Stimulated activated naive CD8-positive, alpha-beta T cell treated with anti-CD3 and anti-CD28 coated beads, Interleukin-15, Interleukin-2, amounts not matched to agents 100 U/mL and 50 U/mL, for 24 hours (primary cell): ENCODE data around the gene GK2.

Source experiments
- ATAC-seq: fragments of 150-1000 bp; cut with Tn5 transposase; one replicate; pipeline ENCODE4 v1.10.0; 2021
- DNase-seq: peaks from one replicate; pipeline ENCODE4 v3.0.0; 2021

The GK2 gene

DNA sequence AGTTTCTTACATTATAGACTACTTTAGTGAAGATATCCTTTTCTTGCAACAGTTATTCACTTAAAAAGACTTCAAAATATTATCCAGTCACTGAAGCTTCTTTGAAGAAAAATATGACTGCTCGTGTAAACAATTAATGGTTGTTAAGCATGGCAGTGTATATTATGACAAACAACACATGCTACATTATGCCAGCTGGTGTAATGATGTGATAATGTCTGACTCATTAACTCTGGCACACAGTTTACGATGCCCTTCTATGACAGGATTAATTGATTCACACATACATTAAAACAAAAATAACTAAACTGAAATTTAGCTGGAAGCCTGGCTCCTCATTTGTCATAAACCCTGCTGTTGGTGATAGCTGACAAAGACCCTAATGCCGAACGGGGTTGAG is 22.4 kb downstream of the GK2 start:
- DNase-seq (no peak), ATAC-seq (no peak)

GRCh38 chr4:79381161-79381560 is 26.9 kb downstream of the GK2 start:
- DNase-seq (no peak), ATAC-seq (no peak)

DNA sequence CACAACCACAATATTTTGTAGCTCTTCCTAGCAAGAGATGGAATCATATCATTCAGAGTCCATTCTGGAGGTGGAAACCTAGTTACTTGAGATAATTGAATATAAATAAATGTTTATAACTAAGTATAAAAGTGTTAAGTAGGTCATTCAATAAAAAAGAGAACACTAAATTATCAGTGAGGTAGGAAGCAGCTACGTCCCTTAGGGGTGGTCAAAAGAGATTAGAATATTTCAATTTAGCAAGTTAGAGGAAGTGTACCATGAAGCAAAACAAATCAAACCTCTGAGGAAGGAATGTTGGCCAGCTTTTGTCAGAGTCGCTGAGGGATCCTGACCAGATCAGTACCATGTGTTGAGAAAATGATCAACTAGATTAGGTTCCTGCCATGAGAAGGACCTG is 38.0 kb downstream of the GK2 start:
- DNase-seq (no peak), ATAC-seq (no peak)

- no peak for ATAC-seq
- no peak for DNase-seq
Measured at GRCh38 chr4:79367096-79367495, 40.9 kb downstream of the GK2 start.

GRCh38 chr4:79366422-79366821 is 41.6 kb downstream of the GK2 start:
- no peak for DNase-seq
- no peak for ATAC-seq

DNA sequence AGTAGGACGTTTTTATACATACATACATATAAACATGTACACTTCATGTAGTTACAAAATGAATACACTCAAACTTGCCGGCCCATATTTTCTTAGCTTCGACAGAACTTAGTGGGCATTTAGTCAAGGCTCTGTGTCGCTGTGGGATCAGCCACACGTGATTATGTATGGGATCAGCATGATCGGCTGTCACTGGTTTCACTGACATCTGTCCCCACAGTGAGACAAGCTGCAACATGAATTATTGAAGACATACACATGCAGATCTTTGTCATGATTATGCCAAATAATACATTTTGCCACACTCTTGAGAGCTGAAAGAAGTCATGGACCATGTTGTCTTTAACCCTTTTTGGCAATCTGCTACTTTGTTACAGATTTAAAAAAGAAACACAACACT is 44.0 kb downstream of the GK2 start:
- DNase-seq, result no peak
- ATAC-seq, result no peak

- no peak for DNase-seq
- ATAC-seq, result no peak
Measured at GRCh38 chr4:79362626-79363025, 45.4 kb downstream of the GK2 start.

- no peak for ATAC-seq
- no peak for DNase-seq
Measured at GRCh38 chr4:79360006-79360405, 48.0 kb downstream of the GK2 start.

GRCh38 chr4:79358438-79358837 is 49.6 kb downstream of the GK2 start:
- no peak for ATAC-seq
- no peak for DNase-seq

- ATAC-seq (no peak), DNase-seq (no peak)
Measured at GRCh38 chr4:79357365-79357764, 50.7 kb downstream of the GK2 start.
